ENCODE data around the gene GSTO2.

The GSTO2 gene

DNA sequence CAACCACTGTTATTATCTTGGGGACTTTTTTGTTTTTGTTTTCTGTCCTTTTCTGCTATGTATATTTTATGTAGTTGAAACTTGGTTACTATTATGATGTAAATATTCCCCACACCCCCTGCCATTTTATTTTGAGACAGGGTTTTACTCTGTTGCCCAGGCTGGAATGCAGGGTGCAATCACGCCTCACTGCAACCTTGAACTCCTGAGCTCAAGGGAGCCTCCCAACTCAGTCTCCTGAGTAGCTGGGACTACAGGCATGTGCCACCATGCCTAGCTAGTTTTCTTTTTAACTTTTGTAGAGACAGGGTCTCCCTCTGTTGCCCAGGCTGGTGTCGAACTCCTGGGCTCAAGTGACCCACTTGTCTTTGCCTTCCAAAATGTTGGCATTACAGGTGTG lies 18.0 kb downstream of the GSTO2 start:
- no peak for DNase-seq

DNA sequence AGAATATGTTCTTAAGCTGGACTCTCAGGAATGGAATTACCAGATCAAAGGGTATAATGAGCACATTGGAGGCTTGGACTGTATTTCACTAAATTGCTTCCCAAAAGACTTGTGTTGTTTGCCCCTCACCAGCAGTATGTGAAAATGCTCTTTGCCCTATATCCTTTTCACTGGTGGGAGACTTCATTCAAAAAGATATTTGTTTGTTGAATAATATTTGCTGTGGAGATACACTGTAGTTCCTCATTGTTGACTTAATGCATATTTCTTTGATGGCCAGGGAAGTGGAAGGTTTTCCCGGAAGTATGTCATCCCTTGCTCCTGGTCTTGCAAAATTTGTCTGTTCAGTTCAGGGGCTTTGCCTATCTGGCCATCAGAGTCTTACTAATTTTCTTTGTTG lies 19.4 kb downstream of the GSTO2 start:
- no peak for DNase-seq

DNA sequence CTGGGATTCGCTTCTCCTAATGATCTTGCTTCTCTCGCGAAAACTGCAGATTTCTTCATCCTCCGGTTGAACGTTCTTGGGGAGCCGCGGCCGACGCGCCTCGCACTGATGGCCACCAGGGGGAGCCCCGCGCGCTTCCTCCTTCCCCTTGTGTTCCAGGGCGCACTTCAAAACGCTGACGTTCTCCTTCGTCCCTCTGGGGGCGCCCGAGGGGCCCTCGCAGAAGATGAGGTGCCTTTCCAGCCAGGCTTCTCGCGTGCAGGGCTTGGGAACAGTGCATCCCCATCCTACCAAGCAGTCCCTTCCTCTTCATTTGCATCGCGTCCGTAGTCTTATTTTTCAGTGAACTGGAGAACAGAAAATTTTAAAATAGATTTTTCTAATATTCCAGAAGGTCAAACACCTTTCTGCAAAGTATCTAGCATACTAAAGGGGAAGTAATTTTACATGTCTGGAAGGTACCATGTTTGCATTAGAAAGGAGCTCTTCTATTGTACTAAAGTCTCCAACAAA lies 22.5 kb downstream of the GSTO2 start:
- DNase-seq, result peak; percentile 86

DNA sequence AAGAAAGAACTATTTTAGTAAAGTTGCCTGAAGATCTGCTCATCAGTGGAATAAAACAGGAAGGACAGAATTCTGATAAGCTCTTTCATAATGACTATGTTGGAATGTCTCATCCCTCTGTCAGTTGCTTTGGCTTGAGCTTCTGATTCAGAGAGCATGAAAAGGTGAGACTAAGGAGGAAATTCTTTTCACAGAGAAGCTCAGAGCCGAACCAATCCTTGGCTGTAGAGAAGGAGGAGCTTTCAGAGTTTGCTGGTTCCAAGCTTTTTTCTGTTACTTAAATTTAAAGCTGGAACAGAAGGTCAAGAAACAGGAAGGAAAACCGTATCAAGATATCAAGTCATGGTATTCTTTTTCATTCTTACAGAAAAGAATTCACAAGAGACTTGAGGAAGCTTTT lies 24.0 kb downstream of the GSTO2 start:
- no peak for DNase-seq

DNA sequence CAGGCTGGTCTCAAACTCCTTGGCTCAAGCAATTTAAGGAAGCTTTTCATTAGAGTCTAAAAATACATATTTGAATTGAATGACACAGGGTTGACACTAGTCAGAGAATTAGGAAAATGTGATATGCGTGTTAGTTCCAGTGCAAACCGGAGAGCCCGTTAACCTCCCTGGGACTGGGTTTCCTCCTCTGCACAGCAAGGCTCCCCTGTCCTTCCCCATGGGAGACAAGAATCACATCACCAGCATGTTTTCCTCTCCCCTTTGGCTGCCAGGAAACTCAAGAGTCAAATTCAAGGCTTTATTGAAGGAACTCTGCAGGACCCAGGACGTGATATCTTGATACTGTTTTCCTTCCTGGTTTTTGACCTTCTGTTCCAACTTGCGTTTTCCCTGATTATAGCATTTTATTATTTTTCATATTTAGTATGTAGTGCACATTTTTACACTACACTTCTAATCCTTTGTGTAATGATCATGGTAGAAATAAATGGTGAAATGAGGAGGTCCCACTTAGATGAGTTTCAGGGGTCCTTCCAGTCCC lies 24.9 kb downstream of the GSTO2 start:
- DNase-seq, result no peak

DNA sequence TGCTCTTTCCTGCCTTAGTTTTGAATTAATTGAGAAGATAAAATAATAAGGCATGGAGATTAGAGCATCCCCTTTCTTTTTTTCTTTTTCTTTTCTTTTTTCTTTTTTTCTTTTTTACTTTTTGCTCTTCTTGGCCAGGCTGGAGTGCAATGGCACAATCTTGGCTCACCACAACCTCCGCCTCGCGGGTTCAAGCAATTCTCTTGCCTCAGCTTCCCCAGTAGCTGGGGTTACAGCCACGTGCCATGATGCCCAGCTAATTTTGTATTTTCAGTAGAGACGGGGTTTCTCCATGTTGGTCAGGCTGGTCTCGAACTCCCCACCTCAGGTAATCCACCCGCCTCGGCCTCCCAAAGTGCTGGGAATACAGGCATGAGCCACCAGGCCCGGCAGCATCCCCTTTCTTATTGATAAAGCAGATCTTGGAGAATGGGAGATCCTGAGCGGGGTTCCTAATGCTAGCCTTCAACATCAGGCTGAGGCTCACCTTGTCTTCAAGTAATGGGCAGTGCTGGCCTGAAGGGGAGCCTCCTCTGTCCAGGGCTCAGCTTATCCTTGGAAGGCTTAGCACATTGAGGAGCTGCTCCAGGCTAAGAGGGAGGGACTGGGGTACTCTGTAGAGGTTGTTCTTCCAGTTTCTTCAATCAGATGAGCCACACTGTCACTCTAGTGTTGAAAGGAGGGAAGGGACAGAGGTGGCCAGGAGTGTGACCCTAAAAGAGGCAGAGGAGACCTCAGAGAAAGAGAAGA lies 27.9 kb downstream of the GSTO2 start:
- no peak for DNase-seq

DNA sequence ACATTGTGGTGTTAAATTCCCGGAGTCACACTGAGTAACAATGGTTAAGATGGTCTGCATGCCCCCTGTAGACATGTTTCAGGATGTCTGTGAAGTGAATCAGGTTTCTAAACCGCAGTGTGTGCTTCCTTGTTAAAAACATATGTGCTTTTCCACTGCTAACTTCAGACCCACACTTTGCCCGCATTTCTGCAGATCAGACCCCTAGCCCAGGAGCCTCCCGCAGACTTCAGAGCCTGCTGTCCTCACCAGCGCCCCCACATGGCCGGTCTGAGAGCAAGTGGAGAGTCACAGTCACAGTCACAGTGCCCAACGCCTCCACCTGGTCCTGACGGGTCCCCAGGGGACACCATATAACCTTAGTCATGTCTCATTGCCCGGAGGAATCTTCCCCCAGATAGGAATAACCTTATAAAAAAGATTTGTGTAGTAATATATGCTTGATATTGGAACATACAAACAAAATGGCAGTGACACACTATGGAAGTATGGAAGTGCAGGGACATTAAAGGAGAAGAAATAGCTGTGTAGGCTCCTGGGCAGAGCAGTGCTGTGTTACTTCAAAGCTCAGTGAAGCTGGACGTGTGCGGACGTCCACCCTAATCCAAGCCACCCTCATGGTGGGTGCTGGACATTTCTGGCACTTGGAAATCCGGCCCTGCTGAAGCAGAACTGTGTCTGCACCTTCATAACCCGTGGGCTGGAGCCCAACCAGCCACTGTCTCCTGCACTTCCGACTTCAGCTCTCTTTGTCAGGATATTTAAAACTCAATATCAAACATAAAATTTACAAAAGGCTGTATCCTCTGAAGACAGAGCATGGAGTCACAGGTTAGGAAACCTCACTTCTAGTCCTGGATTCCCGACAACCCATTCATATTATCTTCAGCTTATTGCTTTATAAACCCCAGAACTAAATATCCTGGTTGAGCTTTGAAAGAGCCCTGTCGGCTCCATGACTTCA lies 29.0 kb downstream of the GSTO2 start:
- peak; percentile 41 for DNase-seq

DNA sequence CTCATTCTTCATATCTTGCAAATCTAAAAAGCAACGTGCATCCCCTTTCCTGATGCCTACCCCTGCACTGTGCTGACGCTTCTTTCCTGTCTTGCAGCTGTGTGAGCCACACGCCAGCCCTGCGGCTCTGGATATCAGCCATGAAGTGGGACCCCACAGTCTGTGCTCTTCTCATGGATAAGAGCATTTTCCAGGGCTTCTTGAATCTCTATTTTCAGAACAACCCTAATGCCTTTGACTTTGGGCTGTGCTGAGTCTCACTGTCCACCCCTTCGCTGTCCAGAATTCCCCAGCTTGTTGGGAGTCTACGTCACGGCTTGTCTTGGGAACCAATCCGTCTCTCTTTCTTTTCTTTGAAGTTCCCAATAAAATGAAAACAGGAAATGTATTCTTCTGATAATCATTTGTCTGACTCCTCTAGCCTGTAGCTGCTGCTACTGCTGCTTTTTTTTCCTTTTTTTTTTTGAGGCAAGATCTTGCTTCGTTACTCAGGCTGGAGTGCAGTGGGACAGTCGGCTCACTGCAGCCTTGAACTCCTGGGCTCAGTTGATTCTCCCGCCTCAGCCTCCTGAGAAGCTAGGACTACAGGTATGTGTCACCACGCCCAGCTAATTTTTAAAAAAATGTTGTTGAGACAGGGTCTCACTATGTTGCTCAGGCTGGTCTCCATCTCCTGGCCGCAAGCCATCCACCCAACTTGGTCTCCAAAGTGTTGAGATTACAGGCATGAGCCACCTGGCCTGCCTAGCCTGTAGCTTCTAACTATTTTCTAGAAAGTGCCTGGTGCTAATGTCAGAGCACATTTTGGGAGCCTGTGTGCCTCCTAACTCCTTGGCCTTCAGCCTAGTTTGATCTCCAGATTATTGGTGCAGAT lies 30.3 kb downstream of the GSTO2 start:
- DNase-seq, result no peak

DNA sequence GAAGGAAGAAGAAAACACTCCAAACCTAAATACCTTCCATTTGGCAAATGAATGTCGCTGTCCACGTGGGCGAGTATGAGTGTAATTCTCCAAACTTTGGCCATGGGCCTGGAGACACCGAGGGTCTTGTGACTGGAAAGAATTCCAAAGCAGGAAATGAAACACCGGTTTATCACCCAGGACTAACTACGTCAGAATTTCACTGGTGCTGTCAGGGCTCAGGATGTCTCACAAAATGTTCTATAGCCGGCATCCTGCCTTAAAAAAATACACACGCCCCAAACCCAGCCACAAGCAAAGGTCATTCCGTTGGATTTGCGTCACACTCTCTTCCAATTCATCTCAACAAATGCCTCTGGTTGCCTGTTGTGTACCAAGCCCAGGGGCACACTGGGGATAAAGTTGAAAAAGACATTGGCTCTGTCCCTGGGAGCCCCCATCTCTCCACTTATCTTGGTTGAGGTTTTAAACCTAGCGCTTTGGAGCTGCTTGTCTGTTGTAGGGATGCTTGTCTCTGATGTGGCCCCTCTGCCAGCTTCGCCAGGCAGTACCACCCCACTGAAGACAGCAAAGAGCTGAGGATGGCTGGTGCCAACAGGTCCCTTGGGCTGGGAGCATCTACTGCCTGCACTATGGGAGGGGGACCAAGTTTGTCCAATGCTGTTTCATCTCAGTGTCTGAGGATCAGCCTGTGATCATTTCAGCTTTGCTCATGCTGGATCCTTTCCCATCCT lies 31.2 kb downstream of the GSTO2 start:
- DNase-seq, result no peak

DNA sequence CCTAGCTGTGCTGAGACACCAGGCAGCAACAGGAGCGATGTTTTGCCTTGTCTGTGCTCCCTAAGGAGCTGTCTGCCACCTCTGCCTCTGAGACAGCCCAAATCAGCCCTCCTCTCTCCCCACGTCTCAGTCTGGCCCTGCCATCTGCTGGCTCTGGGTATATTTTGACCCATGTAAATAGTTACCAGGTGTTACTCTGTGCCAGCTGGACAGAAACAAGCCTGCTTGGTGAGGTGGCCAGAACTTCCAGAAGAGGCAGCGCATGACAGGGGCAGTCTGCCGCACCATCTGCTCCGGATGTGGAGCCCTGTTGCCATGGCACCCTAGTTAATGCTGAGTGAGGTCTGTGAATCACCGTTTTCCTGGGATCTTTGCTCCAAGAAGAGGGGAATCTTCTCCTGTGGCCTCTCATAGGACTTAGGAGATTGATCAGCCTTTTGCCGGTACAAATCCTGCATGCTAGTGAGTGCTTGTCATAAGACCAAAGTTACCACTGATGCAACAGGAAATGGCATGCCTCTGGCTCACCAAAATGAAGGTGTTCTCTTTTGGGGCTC lies 31.8 kb downstream of the GSTO2 start:
- DNase-seq, result no peak

DNA sequence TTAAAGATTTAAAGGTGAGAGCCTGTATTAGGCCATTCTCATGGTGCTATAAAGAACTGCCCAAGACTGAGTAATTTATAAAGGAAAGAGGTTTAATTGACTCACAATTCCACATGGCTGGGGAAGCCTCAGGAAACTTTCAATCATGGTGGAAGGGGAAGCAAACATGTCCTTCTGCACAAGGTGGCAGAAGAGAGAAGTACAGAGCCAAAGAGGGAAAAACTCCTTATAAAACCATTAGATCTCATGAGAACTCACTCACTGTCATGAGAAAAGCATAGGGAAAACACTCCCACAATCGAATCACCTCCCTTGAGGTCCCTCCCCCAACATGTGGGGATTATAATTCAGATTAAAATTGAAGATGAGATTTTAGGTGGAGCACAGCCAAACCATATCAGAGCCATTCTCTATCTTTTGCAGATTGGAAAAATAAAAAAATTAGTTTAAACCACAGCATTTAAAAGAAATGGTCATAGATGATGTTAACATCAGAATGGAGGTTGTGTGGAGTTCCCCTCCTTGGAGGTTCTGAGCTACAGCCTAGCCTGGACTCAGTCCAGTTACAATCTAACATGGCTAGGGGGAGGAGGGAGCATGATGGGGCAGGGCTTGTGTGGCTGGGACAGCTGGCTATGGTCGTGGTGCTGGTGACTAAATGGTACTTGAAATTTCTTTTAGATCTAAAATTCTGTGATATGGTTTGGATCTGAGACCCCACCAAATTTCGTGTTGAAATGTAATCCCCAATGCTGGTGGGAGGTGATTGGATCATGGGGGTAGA lies 33.1 kb downstream of the GSTO2 start:
- DNase-seq, result no peak

DNA sequence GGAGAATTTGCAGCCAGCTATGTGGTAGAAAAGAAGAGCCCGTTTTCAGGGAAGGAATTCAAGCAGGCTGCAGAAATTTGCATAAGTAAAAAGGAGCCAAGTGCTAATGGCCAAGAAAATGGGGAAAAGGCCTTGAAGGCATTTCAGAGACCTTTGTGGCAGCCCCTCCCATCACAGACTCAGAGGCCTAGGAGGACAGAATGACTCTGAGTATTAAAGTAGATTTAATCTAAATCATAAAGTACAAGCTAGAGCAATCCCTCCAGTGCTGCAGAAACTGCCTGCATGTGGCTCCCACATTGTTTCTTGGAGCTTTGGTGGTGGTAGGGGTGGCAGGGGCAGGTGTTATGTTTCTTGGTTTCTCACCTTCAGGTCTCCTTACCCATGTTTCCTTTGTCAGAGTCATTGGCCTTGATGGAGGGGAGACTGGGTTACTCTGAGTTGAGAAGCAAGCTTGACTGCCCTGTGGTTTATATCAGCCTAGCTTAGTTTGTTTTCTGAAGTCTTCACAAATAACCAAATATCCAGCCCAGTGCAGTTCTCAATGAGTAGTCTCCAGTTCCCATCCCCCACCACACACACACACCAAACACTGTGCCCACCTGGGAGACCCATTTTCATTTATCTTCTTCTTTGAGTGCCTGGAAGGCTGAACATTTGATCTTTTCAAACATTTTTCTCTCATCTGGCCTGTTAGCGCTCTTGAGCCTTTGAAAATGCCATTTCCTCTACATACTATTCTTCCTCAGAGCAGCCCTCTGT lies 34.8 kb downstream of the GSTO2 start:
- no peak for DNase-seq

DNA sequence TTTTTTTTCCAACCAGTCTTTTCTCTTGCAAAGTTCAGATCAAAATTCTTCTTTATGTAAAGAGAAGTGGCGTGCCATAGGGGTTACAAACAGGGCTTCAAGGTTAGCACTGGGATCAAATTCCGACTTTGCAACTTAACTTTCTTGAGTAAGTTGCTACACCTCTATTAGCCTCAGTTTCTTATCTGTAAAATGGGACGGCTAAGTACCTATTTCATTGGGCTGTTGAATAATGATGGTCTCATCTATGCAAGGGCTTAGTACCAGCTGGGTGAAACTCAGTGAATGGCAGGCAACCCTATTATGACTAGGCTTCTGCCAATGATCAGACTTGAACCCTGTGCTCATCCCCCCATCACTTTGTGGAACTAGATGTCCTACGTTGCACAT lies 35.4 kb downstream of the GSTO2 start:
- no peak for DNase-seq

DNA sequence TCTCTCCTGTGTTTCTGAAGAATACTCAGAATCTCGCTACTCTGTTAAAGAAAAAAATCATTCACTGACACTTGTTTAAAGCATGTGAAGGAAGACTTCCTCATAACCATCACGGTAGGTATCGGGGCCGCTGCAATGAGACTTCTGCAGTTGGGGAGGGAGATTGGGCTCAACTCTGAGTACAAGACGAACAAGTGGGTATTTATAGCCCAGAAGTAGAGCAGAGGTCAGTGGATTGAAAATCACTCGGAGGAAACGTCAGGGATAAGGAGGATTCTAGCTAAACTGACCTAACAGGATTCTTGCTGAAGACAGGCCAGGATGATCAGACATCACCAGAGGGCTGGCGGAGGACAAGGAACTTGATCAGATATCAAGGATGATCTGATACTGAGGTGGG lies 35.9 kb downstream of the GSTO2 start:
- DNase-seq, result no peak

DNA sequence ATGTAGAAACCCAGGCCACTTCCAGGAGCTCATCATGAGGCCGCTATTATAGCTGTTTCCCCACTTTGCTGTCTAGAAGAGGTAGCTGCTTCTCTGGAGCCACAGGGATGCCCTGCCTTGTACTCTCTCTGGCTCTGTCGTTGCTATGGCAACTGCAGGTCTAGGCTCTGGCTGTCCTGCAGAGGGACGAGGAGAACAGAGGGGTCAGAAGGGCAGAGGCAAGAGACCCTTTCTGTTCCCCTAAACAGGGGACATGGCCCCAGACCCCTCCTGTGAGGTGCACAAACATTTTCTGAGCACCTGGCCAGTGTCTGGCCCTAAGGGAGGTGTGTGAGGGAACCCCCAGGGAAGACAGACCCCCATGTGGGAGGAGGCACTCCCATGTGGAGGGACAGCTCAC lies 37.9 kb downstream of the GSTO2 start:
- no peak for DNase-seq

DNA sequence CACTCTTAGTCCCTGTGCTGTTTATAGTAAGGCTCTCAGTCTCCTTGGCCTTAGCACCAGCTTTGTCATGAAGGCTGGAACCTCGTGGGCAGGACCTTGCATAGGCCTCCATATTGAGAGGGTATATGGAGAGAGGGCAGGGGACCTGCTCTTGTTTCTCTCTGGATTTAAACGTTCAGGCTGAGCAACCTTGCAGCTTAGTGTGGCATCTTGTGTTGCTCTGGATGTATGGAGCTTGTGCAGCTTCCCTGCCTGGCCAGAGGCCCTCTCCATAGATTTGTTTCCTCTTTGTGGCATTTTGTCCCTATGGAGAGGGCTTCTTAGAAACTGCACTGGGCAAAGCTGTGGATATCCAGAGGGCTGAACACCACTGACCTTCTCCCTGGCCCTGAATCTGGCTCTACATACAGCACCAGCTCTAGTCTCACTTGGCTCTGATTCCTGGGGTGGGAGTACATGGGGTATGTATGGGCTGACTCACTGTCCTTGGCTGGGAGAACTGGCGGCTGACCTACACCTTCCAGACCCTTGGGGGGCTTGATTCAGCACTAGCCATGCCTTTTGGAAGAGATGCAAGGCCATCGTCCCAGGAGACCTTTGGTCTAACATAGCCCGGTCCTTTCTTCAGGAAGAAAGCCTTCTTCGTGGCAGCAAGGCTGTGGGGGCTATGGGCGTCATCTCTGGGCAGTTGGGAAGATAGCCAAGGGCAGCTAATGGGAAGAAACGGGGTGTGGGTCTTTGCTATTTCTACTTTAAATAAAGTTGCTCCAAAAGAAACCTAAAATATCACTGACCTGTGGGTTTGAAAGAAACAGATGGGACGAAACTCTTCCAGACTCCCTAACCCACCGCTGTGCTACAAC lies 38.8 kb downstream of the GSTO2 start:
- DNase-seq, result no peak

DNA sequence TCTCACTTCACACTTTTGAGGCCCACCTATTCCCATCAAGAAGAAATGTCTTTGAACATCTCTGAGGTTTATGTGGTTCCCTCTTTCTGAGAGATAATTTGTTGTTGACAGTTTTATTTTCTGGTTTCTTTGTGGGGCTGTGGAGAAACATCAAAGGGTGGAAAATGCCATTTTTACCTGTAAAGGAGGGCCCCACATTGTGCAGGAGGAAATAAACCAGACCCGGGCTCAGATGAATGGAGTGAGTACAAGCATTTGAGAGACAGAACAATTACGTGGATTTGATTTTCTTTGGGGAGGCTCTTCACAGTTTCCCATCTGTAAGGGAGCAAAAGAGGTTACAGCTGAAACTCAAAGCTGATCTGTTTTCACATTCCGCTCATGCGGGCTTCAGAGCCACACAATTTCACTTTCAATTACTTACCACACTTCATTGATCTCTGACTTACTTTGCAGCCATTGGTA lies 39.5 kb downstream of the GSTO2 start:
- DNase-seq, result no peak

Data from activated naive CD4-positive, alpha-beta T cell treated with anti-CD3 and anti-CD28 coated beads, Interleukin-2, amount 50 U/mL, for 16 hours (primary cell).